Activated naive CD4-positive, alpha-beta T cell treated with anti-CD3 and anti-CD28 coated beads, Interleukin-2, amount 50 U/mL, for 72 hours (primary cell): ENCODE data around the gene ADAM8. TPM values are rescaled to one million over a fixed set of nuclear protein-coding genes. Genes with fewer than 3 reads are reported as not detected.

ENCODE experiments used
- ATAC-seq, 2 donors: fragments of 150-1000 bp; cut with Tn5 transposase; 2 replicates each; pipeline ENCODE4 v1.10.0; 2021; ENCODE audit warnings: mild to moderate bottlenecking in 2 of 2, moderate library complexity in 2 of 2
- DNase-seq, 2 donors: peaks; one replicate each; pipeline ENCODE4 v3.0.0; 2021 to 2022; ENCODE audit warnings: low spot score in 2 of 2
- H3K27ac Mint-ChIP-seq, 2 donors: one replicate each; pipeline ENCODE4 v1.8.0; 2022; ENCODE audit warnings: mild to moderate bottlenecking in 2 of 2, mixed read lengths in 2 of 2
- H3K36me3 Mint-ChIP-seq, 2 donors: one replicate each; pipeline ENCODE4 v1.8.0; 2022; ENCODE audit warnings: mixed read lengths in 2 of 2
- H3K9me3 Mint-ChIP-seq, 2 donors: one replicate each; pipeline ENCODE4 v1.8.0; 2022; ENCODE audit warnings: mixed read lengths in 2 of 2
- total RNA-seq, 2 donors: library from RNA; stranded (reverse); gene quantifications; one replicate each; pipeline ENCODE4 v1.2.3, GENCODE V29; 2022

Gene ADAM8
- total RNA-seq, 2 donors from 2014 or later = 101 to 201 TPM

GRCh38 chr10:133221331-133221730 is 55.3 kb downstream of the ADAM8 start:
- DNase-seq (no peak), ATAC-seq (no peak)
- no peaks in the 10 kb centered on the region for H3K36me3 Mint-ChIP-seq
- H3K27ac Mint-ChIP-seq = no peak overlapping the region
- no peaks in the 10 kb centered on the region for H3K9me3 Mint-ChIP-seq

GRCh38 chr10:133219782-133220181 is 56.9 kb downstream of the ADAM8 start:
- no peak overlapping the region for H3K27ac Mint-ChIP-seq
- no peak for ATAC-seq

GRCh38 chr10:133218891-133219290 is 57.8 kb downstream of the ADAM8 start:
- no peaks in the 10 kb centered on the region for H3K36me3 Mint-ChIP-seq
- H3K27ac Mint-ChIP-seq = no peak overlapping the region
- DNase-seq (no peak), ATAC-seq (no peak)
- H3K9me3 Mint-ChIP-seq = no peaks in the 10 kb centered on the region

More at GRCh38 chr10:133219782-133220181, 56.9 kb downstream of the ADAM8 start:
- Mint-ChIP-seq H3K9me3 (no peaks in the 10 kb centered on the region), H3K36me3 (no peaks in the 10 kb centered on the region)
- DNase-seq = no peak

GRCh38 chr10:133217800-133218589 is 58.7 kb downstream of the ADAM8 start:
- DNase-seq (no peak), ATAC-seq (no peak)
- H3K27ac Mint-ChIP-seq = no peak overlapping the region
- no peaks in the 10 kb centered on the region for H3K36me3 Mint-ChIP-seq
- H3K9me3 Mint-ChIP-seq = no peaks in the 10 kb centered on the region

- no peak overlapping the region for H3K27ac Mint-ChIP-seq
- H3K36me3 Mint-ChIP-seq = no peaks in the 10 kb centered on the region
- H3K9me3 Mint-ChIP-seq = no peaks in the 10 kb centered on the region
- DNase-seq (no peak), ATAC-seq (no peak)
Measured at GRCh38 chr10:133216776-133217175, 59.9 kb downstream of the ADAM8 start.

GRCh38 chr10:133215586-133215985 is 61.1 kb downstream of the ADAM8 start:
- DNase-seq (no peak), ATAC-seq (no peak)
- Mint-ChIP-seq H3K9me3 (no peaks in the 10 kb centered on the region), H3K36me3 (no peaks in the 10 kb centered on the region), H3K27ac (no peak overlapping the region)

GRCh38 chr10:133214468-133215410 is 61.9 kb downstream of the ADAM8 start:
- no peak overlapping the region for H3K27ac Mint-ChIP-seq
- ATAC-seq (no peak), DNase-seq (no peak)
- no peaks in the 10 kb centered on the region for H3K36me3 Mint-ChIP-seq
- no peaks in the 10 kb centered on the region for H3K9me3 Mint-ChIP-seq

- no peak for ATAC-seq
Measured at GRCh38 chr10:133213641-133214467, 62.8 kb downstream of the ADAM8 start.

GRCh38 chr10:133212853-133213494 is 63.7 kb downstream of the ADAM8 start:
- Mint-ChIP-seq H3K36me3 (no peaks in the 10 kb centered on the region), H3K27ac (no peak overlapping the region), H3K9me3 (no peaks in the 10 kb centered on the region)
- DNase-seq (no peak), ATAC-seq (no peak)

More at GRCh38 chr10:133213641-133214467, 62.8 kb downstream of the ADAM8 start:
- Mint-ChIP-seq H3K36me3 (no peaks in the 10 kb centered on the region), H3K27ac (no peak overlapping the region), H3K9me3 (no peaks in the 10 kb centered on the region)
- no peak for DNase-seq

Other genes with a start within 250 kb of the ADAM8 start
- not detected for gene ADGRA1, start 188.9 kb downstream of the ADAM8 start, total RNA-seq
- gene KNDC1, start 116.6 kb downstream of the ADAM8 start, total RNA-seq = under 1 TPM in 1 of 2 donors, not detected in 1; 0.07 TPM
- gene UTF1, start 46.7 kb downstream of the ADAM8 start, total RNA-seq = not detected
- not detected for gene VENTX, start 39.0 kb downstream of the ADAM8 start, total RNA-seq
- gene TUBGCP2, start 32.0 kb upstream of the ADAM8 start, total RNA-seq = 10 to 100 TPM; 47.9 to 53.3 TPM
- 10 to 100 TPM; 43.4 to 55.6 TPM for gene ZNF511, start 32.0 kb upstream of the ADAM8 start, total RNA-seq
- not detected for gene CALY, start 60.0 kb upstream of the ADAM8 start, total RNA-seq
- not detected for gene PRAP1, start 70.5 kb upstream of the ADAM8 start, total RNA-seq
- 10 to 100 TPM; 24.1 to 24.2 TPM for gene FUOM, start 81.2 kb upstream of the ADAM8 start, total RNA-seq
- gene ECHS1, start 96.5 kb upstream of the ADAM8 start, total RNA-seq = 10 to 100 TPM; 58.5 to 86.0 TPM
- gene PAOX, start 102.4 kb upstream of the ADAM8 start, total RNA-seq = 1 to 10 TPM; 3.9 to 5.6 TPM
- 10 to 100 TPM; 39.8 to 65.0 TPM for gene MTG1, start 117.3 kb upstream of the ADAM8 start, total RNA-seq
- gene SPRN, start 147.8 kb upstream of the ADAM8 start, total RNA-seq = not detected
- 1 to 10 TPM; 2.1 to 3.8 TPM for gene SCART1, start 177.1 kb upstream of the ADAM8 start, total RNA-seq